NAMALWA (cell line): Measurements from ENCODE around the gene PIK3R6.

ENCODE experiments used
- DNase-seq: peaks from one replicate; pipeline ENCODE4 v3.0.0-alpha.2; 2015; ENCODE audit warnings: low spot score

Gene PIK3R6

GRCh38 chr17:8893621-8894201, 26.2 kb upstream of the PIK3R6 start:
- DNase-seq: no peak

GRCh38 chr17:8893059-8893458, 25.6 kb upstream of the PIK3R6 start:
- no peak for DNase-seq

DNA sequence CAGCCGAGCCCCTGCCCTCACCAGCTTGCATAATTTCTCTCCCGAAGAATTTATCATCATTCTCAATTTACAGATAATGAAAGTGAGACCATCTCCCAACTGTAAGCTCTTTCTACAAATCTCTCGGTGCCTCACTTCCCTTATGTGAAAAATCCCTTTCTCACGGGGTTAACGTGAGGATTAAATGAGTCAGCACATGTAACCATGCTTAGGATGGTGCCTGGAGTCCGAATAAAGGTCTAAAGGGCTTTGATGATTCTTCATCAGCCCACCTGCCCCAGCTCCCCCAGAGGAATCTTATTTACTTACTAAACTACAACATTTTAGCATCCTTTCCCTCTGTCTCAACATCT, 24.8 kb upstream of the PIK3R6 start:
- DNase-seq: no peak

DNA sequence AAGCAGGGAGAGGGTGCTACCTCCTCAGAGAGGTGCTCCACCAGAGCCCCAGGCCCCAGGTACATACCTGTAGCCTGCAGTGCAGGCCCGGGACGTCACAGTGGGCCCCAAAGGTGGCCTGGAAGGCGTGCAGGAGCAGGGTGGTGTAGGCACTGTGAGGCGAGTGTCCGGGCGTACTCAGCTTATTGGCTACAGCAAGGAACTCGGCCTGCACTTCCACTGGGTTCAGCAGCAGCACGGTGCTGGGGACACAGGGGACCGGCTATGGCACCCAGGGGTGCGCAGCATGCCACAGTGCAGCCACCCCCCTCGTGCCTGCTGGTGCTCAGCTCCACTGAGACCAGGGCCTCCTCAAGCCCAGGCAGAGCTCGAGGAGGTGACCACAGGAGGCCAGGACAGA, 23.2 kb upstream of the PIK3R6 start:
- DNase-seq: no peak

DNA sequence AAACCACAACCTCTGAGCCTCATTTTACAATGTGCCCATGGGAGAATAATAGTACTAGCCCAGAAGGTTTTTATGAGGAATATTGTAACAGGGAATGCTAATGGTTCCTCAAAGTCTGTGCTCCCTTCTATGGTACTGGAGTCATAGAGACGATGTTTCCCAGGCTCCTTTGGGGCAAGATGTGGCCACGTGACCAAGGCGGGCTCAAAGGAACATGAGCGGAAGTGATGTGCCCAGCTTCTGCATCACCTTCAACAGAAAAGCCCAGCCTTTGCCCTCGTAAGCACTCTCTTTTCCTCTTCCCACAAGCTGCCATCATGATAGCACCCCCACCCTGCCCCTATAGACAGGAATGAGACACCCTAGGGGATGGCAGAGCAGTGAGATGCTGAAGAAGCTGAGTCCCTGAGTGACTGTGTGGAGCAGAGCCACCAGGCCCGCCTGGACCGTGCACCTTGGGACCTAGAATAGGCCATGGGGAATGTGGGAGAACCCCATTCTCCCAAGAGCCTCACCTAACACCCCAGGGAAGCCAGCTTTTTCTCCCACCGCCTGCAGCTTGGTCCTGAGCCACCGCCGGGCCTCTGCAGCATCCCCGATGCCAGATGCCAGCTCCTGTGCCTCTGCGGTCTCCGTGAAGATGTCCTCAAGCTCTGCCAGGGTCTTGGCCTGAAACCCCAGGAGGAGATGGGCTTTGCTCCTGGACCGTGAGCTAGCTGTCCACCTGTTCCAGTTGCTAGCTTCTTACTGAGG, 22.2 kb upstream of the PIK3R6 start:
- no peak for DNase-seq

GRCh38 chr17:8888704-8889302, 21.3 kb upstream of the PIK3R6 start:
- no peak for DNase-seq

DNA sequence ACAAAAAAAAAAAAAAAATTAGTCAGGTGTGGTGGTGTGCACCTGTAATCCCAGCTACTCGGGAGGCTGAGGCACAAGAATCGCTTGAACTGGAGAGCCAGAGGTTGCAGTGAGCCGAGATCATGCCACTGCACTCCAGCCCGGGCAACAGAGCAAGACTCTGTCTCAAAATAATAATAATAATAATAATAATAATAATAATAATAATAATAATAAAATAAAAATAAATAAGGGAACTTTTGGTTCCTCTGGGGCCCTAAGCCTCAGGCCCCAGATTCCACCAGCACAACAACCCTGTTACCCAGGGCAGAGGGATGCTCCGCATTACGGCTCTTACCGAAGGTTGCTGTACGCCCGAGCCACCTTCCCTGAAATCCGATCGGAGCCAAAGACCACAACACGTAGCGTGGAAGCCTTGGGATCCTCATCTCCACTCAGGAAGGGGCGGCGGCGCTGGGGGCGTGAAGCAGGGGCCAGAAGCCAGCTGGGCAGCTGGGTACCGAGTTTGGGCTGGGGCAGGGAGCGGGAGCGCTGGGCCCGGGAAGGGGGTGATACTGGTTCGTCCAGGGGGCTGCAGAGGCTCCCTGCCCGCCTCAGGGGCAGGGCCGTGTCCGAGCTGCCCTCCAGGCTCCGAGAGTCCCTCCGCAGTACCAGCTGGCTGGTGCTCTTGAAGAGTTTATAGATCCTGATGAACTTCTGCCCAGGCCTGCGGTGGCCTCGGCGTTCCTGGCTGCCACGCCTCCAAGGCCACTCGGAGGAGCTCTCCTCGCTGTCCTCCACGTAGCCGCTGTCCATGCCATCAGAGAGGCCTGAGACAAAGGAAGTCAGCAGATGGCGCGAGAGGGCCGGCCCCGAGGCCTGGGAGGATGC, 20.6 kb upstream of the PIK3R6 start:
- DNase-seq: no peak

GRCh38 chr17:8887301-8887700, 19.8 kb upstream of the PIK3R6 start:
- no peak for DNase-seq

- no peak for DNase-seq
These were observed 18.7 kb upstream of the PIK3R6 start for GRCh38 chr17:8885967-8886684.

DNA sequence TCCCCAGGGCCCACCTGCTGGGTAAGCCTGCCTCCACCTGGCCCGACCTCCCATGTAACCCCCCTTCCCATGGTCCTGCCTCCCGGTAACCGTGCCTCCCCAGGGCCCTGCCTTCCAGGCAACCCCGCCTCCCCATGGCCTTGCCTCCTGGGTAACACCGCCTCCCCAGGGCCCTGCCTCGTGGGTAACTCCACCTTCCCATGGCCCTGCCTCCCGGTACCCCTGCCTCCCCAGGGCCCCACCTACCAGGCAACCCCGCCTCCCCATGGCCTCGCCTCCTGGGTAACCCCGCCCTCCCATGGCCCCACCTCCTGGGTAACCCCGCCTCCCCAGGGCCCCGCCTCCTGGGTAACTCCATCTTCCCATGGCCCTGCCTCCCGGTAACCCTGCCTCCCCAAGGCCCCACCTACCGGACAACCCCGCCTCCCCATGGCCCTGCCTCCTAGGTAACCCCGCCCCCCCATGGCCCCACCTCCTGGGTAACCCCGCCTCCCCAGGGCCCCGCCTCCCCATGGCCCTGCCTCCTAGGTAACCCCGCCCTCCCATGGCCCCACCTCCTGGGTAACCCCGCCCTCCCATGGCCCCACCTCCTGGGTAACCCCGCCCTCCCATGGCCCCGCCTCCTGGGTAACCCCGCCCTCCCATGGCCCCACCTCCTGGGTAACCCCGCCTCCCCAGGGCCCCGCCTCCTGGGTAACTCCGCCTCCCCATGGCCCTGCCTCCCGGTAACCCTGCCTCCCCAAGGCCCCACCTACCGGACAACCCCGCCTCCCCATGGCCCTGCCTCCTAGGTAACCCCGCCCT, 17.9 kb upstream of the PIK3R6 start:
- peak; percentile 80 for DNase-seq

DNA sequence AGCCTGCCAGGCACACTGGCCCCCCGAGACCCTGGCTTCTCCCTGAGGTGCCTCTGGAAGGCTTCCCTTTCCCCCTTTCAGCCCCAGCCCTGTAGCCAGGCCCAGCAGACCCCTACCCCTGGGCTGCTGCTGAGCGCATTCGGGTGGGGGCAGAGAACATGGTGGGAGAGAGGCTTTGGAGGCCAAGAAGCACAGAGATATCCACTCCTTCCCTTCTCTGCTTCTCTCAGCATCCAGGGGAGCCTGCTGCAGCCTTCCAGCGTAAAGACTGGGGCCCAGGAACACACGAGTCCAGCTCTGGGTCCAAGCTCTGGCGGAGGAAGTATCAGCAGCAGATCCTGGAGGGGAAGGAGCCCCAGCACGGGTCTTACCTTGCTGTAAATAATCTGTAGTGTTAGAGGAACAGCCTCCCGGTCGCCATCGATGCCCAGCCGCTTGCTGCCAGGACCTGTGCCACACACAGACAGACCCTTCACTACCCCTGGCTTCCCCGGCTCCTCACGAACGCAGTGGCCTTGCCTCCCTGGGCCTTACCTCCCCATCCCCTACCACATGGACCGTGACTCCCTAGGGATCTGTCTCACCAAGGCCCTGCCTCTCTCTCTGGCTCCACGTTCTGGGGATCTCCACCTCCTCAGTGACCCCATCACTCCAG, 17.0 kb upstream of the PIK3R6 start:
- no peak for DNase-seq

DNA sequence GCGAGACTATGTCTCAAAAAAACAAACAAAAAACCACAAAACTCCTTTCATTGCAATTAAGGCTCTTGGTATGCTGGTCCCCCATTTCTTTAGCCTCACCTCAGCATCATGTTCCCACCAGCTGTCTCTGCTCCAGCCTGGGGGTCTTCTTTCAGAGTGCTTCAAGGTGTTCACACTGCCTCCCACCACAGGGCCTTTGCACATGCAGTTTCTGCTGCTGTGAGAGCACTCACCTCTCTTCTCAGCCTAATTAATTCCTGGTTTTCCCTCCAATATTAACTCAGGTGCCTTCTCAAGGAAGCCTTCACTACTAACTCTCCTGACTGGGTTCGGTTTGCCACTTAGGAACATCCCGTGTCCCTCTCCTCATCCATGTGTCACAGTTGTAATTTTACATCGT, 15.9 kb upstream of the PIK3R6 start:
- DNase-seq: no peak

DNA sequence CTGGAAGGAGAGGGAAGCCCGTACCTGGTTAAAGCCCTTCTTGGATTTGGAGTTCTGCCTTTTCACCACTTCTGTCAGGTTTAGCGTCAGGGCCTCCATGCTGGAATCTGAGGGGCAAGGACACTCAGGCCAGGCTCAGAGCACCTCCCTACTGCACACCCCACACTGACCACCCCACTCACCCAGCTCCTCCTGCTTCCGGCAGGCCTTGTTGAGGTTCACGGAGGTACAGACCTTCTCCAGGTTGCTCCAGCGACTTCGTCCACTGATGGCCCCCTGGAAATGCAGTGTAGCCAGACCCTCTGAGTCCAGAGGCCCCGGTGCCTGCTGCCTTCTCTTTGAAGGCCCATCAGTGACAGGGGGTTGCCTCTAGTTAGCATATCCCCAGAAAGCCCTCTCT, 14.1 kb upstream of the PIK3R6 start:
- no peak for DNase-seq

DNA sequence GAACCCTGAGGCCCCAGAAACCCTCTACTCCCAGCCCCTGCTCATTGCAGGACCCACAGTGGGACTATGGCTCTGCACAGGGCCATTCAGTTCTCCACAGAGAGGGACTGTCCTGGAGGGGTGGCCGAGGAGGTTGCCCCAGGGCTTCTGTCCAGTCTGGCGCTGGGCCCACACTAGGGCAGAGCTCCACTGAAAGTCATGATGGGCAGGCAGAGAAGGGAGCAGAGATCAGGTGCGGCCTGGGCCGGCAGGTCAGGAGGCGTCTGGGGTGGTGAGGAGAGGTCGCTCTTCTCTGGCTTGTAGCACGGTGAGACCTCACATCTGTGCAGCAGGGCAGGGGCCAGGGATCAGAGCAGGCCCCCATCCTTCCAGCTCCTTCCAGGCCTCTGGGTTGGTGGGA, 13.0 kb upstream of the PIK3R6 start:
- no peak for DNase-seq

DNA sequence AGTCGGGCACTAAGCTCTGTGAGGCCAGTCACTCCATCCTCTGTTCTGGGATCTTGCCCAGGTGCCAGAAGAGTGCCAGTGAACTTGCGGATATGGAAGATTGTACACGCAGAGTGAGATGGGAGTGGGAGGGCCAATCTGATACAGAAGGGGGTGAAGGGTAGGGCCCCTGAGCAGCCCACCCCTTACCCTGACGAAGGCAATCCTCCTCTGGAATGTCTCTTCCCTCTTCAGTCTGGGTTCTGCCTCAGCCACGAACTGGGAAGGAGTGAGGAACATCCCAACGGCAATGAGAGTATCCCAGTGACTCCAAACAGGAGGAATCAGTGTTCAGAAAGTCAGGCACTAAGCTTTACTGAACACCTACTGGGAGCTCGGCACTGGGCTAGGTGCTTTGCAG, 11.9 kb upstream of the PIK3R6 start:
- DNase-seq: no peak

GRCh38 chr17:8877984-8878383, 10.5 kb upstream of the PIK3R6 start:
- no peak for DNase-seq

- no peak for DNase-seq
These were observed 8.5 kb upstream of the PIK3R6 start for GRCh38 chr17:8875957-8876356.

- no peak for DNase-seq
These were observed 8.0 kb upstream of the PIK3R6 start for GRCh38 chr17:8875436-8875835.

DNA sequence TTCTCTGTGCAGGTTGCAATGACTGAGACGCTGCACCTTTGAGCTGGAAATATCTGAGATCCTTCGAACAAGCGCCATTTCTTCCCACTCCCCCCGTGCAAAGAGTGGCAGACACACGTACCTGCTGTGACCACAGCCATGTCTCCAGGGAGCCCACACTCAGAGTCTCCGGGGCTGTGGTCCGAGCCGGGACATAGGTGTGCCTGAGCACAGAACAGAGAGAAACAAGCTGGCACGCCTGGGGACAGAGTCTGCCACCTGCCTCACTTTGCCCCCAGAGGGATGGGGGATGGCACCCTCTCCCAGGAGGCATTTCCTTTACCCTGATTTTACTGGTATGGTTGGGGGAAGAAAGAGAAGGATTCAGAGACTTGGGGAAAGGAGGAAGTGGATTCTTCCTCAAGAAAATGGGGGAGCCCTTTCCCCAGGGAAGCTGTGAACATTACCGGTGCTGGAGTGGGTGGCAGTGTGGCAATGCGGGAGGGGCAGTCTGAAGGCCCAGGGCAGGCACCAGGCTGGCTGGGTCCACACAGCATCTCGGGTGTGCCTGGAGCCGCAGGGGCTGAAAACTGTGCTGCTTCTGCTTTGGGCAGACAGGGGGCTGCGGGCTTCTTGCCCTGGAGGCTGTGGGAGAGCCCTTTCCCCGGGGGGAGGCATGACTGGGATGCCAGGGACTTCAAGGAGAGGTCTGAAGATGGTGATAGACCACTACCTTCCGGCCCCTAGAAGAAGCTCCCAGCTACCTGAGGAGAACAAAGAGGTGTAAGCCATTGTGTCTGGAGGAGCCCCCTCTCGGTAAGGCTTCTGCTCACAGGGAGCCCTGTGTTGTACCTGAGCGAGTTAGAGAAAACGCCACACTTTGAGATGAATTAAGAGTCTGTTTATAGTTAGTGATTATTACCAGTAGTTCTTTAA, 6.6 kb upstream of the PIK3R6 start:
- no peak for DNase-seq
